ENCODE data around the gene KIAA1549.
"Not testable (repeated sequence)": the region's sequence is repeated elsewhere in the genome, so short reads cannot be mapped to it uniquely, and the experiment has no call there.

The KIAA1549 gene

DNA sequence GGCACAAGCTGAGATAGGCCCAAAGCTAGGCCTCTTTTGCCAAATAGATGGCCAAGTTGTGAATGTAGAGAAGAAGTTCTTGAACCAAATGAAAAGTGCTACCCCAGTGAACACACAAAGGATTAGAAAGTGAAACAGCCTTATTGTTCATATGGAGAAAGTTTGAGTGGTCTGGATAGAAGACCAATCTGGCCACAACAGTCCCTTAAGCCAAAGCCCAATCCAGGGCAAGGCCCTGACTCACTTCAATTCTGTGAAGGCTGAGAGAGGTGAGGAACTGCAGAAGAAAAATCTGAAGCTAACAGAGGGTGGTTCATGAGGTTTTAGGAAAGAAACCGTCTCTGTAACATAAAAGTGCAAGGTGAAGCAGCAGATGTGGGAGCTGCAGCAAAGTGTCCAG lies 164.5 kb downstream of the KIAA1549 start:
- DNase-seq (ENCODE audit: insufficient read length, low spot score), result no peak
- FAIRE-seq, result no peak
- TF ChIP-seq POLR2A (IDR thresholded peaks at IDR 0.05; ENCODE audit: low read depth, low read length), result no peak

DNA sequence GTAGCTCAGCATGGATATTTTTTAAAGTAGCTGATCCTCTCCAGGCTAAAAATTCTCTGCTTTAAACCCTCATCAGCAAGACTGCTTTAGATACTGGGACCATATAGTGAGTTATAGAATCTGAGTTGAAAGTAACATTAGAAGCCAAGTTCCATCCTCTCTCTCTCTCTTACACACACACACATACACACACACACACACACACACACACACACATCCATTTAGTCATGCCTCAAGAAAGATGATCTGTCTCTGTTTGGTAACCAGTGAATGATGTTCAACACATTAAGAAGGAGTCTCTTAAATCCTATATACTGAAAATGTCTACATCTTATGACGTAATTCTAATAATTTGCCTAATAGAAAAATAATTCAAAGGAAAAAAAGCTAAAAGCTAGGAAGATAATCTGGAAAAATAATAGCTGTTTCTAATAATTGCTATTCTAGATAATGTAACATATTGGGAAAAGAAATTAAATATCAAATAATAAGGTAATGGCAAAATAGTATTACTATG lies 166.3 kb downstream of the KIAA1549 start:
- no peak for TF ChIP-seq POLR2A (IDR thresholded peaks at IDR 0.05; ENCODE audit: low read depth, low read length)
- FAIRE-seq (no peak), DNase-seq (ENCODE audit: insufficient read length, low spot score) (no peak)

DNA sequence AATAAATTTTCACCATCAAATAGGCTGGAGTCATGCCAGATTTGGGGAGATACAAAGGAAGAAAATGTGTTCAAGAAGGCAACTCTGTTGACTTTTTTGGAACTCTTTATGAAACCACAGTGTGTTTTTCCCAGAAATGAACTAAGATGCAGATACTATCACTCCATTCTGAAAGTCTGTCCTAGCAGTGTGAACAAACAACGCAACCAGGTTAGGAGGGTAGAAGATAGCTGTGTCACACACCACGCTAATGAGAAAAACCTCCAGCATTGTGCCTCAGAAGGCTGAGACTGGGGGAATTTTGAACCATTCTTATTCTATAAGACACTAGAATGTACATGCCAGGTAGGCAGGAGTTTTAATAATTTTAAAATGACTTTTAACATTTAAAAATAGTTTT lies 167.2 kb downstream of the KIAA1549 start:
- no peak for FAIRE-seq
- DNase-seq (ENCODE audit: insufficient read length, low spot score), result no peak
- no peak for TF ChIP-seq POLR2A (IDR thresholded peaks at IDR 0.05; ENCODE audit: low read depth, low read length)

DNA sequence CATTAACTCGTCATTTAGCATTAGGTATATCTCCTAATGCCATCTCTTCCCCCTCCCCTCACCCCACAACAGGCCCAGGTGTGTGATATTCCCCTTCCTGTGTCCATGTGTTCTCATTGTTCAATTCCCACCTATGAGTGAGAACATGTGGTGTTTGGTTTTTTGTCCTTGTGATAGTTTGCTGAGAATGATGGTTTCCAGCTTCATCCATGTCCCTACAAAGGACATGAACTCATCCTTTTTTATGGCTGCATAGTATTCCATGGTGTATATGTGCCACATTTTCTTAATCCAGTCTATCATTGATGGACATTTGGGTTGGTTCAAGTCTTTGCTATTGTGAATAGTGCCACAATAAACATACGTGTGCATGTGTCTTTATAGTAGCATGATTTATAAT lies 169.9 kb downstream of the KIAA1549 start:
- DNase-seq (ENCODE audit: insufficient read length, low spot score); FAIRE-seq: not testable (repeated sequence)

DNA sequence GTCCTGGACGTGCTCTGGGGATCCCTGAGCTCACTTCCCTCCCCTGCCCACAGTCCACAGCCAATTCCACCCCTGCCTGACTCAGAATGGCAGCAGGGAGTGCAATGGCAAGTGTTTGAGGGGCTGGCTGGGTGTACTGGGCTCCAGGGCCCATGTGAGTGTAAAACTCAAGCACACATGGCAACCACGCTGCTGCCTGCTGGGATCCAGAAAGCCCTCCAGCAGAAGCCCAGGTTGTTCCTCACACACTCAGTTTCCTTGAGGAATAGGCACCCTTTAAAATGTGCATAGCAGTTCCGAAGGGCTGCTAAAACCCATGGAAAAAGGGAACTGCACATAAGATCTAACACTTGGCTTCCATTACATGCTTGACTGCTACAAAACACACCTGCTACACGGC lies 171.8 kb downstream of the KIAA1549 start:
- DNase-seq (ENCODE audit: insufficient read length, low spot score) (no peak), FAIRE-seq (no peak)
- no peak for TF ChIP-seq POLR2A (IDR thresholded peaks at IDR 0.05; ENCODE audit: low read depth, low read length)

DNA sequence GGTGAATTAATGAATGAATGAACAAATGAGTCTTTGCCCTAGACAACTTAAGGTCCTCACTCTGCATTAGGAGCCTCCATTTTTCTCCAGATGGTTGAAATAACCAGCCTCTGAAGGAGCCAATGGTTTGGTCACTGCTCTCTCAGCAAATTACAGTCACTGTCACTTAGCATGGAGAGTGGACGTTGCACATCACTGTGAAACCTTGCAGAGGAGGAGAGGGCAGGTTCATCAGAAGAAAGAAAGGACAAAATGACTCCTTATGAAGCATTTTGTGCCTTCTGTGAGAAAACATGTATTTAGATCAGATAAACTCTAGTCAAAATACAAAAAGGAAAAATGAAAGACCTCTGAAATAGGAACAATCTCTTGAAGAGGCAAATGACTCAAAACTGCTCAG lies 176.6 kb downstream of the KIAA1549 start:
- no peak for TF ChIP-seq POLR2A (IDR thresholded peaks at IDR 0.05; ENCODE audit: low read depth, low read length)
- FAIRE-seq (no peak), DNase-seq (ENCODE audit: insufficient read length, low spot score) (no peak)

DNA sequence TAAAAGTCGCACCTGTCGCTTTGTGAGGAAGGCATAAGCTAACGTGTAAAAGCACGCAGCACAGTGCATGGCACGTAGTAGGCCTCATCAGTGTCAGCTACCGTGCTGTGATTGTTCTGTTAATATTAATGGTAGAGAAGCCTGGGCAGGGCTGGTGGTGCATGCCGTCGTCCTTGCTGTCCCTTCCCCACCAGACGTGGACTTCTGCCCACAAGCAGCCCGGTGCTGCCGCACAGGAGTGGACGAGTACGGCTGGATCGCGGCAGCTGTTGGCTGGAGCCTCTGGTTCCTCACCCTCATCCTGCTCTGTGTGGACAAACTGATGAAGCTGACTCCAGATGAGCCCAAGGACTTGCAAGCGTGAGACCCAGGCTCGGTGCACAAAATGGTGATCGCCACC lies 178.5 kb downstream of the KIAA1549 start:
- no peak for TF ChIP-seq POLR2A (IDR thresholded peaks at IDR 0.05; ENCODE audit: low read depth, low read length)
- FAIRE-seq (no peak), DNase-seq (ENCODE audit: insufficient read length, low spot score) (no peak)

DNA sequence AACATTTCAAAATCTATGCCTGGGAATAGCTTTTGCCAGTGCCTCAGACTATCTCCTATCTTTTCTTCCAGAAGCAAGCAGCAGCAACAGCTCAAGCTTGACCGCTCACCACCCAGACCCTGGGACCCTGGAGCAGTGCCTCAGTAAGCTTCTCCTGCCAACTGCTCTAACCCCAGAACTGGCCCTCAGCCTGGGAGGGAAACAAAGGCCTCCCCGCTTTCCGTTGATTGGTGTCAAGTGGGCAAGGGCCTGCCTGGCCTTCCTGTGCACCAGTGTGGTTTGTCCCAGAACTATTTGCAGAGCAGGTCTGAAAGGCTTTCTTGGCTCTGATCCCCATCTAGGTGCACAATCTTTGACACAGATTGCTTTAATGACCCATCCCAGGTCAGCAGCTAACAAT lies 179.9 kb downstream of the KIAA1549 start:
- no peak for TF ChIP-seq POLR2A (IDR thresholded peaks at IDR 0.05; ENCODE audit: low read depth, low read length)
- FAIRE-seq (no peak), DNase-seq (ENCODE audit: insufficient read length, low spot score) (no peak)

DNA sequence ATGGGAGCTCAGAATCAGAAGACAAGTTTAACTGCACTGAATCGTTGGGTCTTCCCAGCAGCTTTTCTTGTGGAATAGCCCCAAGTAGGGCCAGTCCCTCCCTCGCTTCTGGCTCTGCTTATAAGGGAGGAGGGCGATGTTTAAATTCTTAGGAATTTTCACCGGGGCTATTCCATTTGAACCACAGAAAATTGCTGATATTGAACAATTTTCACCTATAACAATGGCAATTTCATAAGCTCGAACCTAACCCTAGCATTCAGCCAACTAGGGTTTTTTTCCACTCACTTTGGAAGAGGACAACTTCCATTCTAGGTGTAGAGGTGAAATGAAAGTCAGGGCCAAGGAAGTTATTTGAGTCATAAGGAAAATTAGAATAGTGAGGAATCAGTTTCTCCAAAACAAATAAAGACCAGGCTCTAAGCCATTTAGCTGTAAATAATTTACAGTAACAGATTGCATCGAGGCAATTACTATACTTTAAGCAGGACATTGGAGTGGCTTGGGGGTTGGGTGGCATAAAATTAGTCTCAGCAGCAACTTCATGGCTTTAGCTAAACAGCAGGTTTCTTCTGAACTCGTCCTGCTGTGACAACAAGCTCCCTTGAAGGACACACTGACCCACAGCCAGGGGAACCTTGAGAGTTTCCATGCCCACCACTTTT lies 181.7 kb downstream of the KIAA1549 start:
- FAIRE-seq (no peak), DNase-seq (ENCODE audit: insufficient read length, low spot score) (no peak)
- TF ChIP-seq POLR2A (IDR thresholded peaks at IDR 0.05; ENCODE audit: low read depth, low read length), result no peak

DNA sequence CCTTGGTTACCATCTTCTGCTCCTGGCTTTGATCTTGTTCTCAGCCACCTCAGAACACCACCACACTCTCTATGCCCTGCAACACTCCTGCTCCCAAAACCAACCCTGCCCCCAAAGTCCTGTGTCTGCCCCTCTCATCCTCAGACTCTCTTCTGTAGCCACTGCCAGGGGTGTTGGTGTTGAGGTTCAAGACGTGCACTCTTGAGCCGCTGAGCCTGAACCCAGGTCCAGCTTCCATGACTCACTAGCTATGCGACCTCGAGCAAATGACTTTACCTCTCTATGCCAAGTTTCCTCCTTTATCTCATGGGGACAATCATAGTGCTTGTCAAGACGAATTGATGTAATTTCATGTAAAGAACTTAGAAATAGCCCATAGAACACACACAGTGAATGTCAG lies 182.4 kb downstream of the KIAA1549 start:
- FAIRE-seq, result no peak

DNA sequence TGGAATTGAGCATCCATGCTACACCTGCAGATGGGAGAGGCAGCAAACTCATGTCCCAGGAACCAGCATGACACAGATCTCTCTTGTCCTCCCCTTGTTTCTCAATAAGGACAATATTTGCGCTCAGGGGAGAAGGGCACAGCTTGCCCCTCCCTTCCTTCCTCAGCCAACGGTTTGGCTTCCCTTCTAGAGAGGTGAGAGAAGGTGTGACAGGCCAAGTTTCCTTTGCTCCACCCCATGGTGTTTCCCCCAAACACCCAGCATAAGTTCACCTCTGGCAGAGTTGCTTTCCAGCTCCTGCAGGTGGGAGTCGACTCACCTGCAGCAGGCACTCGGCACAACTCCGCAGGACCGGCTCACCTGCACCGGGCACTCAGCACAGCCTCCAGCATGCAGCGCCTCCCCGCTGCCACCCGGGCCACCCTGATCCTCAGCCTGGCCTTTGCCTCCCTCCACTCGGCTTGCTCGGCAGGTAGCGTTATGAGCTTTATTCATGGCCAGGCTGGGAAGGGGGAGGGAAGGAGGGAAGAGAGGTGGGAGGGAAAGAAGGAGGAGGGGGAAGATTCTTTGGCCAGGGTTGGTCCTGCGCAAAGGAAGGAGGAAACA lies 183.4 kb downstream of the KIAA1549 start, which contains the start of the genes ATP6V0A4 and TMEM213:
TSS of gene ATP6V0A4 (minus strand) at position 482 of the 606 bp plus-strand sequence. CDS start 26,949 bp downstream, outside the sequence.
TSS of gene TMEM213 (plus strand) at position 280 of the 606 bp plus-strand sequence. CDS start at position 391, 111 bp downstream.
- no peak for TF ChIP-seq POLR2A (IDR thresholded peaks at IDR 0.05; ENCODE audit: low read depth, low read length)
- no peak for DNase-seq (ENCODE audit: insufficient read length, low spot score)
- FAIRE-seq, result no peak

More for the DNA sequence above, 182.4 kb downstream of the KIAA1549 start:
- no peak for TF ChIP-seq POLR2A (IDR thresholded peaks at IDR 0.05; ENCODE audit: low read depth, low read length)
- DNase-seq (ENCODE audit: insufficient read length, low spot score), result no peak

DNA sequence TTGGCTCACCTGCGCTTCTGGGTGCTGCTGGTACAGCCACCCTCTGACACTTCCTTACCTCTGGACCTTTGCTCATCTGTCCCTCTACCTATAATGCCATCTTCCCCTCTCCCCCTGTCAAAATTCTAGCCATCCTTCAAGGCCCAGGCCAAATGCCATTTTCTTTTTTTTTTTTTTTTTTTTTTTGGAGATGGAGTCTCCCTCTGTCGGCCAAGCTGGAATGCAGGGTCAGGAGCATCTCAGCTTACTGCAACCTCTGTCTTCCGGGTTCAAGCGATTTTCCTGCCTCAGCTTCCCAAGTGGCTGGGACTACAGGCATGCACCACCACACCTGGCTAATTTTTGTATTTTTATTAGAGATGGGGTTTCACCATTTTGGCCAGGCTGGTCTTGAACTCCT lies 184.1 kb downstream of the KIAA1549 start:
- FAIRE-seq; DNase-seq (ENCODE audit: insufficient read length, low spot score): not testable (repeated sequence)

DNA sequence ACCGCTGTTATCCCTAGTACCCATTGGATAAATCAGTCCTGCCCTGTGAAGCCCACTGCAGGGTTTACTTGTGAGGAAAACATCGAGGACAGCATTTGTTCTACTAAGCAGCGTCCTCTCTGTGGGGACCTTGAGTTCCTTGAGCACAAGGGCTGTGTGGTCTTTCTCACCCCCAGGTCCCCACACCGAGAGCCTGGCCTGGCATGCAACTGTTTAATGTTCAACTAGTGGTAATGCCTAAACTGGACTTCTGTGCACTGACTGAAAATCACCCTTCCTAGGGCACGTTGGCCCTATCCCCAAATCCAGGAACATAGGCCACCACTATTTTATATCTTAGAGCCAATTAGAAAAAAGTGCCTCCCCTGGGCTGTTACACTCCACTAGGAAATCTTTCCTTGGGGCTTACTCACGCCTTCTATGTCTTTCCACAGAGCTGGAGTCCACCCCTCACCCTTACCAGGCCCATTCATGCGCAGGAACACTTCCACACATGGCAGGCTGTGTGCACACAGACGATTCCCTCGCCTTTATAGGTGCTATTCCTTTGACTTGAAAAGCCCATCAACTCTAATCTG lies 185.1 kb downstream of the KIAA1549 start:
- DNase-seq (ENCODE audit: insufficient read length, low spot score), result no peak
- no peak for FAIRE-seq
- no peak for TF ChIP-seq POLR2A (IDR thresholded peaks at IDR 0.05; ENCODE audit: low read depth, low read length)

DNA sequence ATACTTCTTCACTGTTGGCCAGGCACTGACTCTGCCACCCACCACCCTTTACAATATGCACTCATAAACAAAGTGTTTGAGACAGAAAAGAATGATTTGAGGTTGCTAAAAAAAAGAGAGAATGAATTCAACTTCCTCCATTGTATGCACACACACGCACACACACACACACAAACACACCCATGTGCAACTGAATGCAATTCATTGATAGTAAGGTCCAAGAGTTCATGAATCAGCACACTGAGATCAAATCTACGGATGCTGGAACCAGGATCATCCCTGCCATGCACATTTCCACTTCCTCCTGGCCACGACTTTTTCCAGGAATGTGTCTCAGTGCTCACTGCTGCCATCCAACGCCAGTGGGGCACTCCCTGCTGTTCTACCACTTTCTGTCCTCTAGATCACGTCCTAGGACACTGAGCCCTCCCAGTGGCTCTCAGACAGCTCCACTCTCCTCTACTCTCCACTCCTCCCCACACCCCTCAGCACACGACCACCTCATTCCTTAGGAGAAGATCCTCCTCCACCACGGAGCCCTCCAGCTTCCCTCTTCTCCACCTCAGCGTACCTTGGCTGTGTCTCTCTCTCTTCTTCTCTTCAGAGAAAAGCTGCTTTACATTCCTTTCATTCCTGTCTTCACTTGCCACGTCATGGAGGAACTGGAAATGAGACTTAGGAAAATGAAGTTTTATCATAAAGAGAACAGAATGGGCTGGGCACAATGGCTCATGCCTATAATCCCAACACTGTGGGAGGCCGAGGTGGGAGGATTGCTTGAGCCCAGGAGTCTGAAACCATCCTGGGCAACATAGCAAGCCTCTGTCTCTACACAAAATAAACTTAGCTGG lies 195.4 kb downstream of the KIAA1549 start:
- DNase-seq (ENCODE audit: insufficient read length, low spot score) (peak; percentile 49), FAIRE-seq (peak; percentile 62)
- 0 out of 2 replicates have a peak, but pooled peaks have one; percentile 24 for TF ChIP-seq POLR2A (IDR thresholded peaks at IDR 0.05; ENCODE audit: low read depth, low read length)
